ENCODE results near the gene CLASRP. TPM values are rescaled to one million over a fixed set of nuclear protein-coding genes. Genes with fewer than 3 reads are reported as not detected.

The CLASRP gene
- total RNA-seq, 1 donor from 2014 or later, result 111 TPM

DNA sequence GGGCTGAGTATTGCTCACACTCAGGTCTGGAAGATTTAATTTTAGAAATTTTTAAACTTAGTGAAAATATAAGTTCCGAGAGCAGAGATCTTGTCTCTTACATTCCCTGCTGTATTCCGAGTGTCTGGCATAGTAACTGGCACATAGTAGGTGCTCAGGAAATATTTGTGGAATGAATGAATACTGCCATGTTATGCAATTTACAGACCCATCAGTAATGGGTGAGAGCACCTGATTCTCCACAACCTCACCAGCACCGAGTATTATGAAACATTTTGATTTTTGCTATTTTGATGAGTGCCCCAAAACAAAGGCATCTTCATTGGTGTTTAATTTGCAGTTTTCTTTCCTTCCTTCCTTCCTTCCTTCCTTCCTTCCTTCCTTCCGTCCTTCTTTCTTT lies 15.8 kb upstream of the CLASRP start:
- H3K9me3 Mint-ChIP-seq, result no peaks in the 10 kb centered on the region
- no peaks in the 10 kb centered on the region for H3K4me1 Mint-ChIP-seq (ENCODE audit: unreplicated experiment)
- no peaks in the 10 kb centered on the region for H3K36me3 Mint-ChIP-seq
- TF ChIP-seq, protein P1, sequence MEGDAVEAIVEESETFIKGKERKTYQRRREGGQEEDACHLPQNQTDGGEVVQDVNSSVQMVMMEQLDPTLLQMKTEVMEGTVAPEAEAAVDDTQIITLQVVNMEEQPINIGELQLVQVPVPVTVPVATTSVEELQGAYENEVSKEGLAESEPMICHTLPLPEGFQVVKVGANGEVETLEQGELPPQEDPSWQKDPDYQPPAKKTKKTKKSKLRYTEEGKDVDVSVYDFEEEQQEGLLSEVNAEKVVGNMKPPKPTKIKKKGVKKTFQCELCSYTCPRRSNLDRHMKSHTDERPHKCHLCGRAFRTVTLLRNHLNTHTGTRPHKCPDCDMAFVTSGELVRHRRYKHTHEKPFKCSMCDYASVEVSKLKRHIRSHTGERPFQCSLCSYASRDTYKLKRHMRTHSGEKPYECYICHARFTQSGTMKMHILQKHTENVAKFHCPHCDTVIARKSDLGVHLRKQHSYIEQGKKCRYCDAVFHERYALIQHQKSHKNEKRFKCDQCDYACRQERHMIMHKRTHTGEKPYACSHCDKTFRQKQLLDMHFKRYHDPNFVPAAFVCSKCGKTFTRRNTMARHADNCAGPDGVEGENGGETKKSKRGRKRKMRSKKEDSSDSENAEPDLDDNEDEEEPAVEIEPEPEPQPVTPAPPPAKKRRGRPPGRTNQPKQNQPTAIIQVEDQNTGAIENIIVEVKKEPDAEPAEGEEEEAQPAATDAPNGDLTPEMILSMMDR (conservative IDR thresholded peaks at IDR 0.05), result no peak
- H3K4me3 Mint-ChIP-seq, result no peak overlapping the region
- H3K27ac Mint-ChIP-seq, result no peak overlapping the region
- no peak for DNase-seq (ENCODE audit: extremely low spot score, unreplicated experiment)
- H3K27me3 Mint-ChIP-seq, result no peaks in the 10 kb centered on the region

DNA sequence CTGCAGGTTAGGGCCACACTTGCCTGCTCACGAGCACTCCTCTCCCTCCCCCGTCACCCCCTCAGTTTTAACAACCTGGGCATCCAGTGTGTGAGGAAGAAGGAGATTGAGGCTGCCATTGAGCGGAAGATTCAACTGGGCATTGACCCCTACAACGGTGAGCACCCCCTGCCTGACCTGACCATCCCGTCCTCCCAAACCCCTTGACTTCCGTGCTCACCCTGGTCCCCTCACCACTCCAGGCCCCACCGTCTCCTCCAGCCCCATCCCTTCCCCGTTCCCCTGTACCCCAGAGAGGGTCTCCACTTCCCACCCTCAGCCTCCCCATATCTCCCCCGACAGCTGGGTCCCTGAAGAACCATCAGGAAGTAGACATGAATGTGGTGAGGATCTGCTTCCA lies 13.6 kb upstream of the CLASRP start:
- H3K4me1 Mint-ChIP-seq (ENCODE audit: unreplicated experiment), result no peaks in the 10 kb centered on the region
- no peaks in the 10 kb centered on the region for H3K9me3 Mint-ChIP-seq
- no peak overlapping the region for H3K4me3 Mint-ChIP-seq
- no peaks in the 10 kb centered on the region for H3K27me3 Mint-ChIP-seq
- DNase-seq (ENCODE audit: extremely low spot score, unreplicated experiment), result no peak
- TF ChIP-seq, protein P1 (conservative IDR thresholded peaks at IDR 0.05), result no peak
- no peaks in the 10 kb centered on the region for H3K36me3 Mint-ChIP-seq
- H3K27ac Mint-ChIP-seq, result no peak overlapping the region

DNA sequence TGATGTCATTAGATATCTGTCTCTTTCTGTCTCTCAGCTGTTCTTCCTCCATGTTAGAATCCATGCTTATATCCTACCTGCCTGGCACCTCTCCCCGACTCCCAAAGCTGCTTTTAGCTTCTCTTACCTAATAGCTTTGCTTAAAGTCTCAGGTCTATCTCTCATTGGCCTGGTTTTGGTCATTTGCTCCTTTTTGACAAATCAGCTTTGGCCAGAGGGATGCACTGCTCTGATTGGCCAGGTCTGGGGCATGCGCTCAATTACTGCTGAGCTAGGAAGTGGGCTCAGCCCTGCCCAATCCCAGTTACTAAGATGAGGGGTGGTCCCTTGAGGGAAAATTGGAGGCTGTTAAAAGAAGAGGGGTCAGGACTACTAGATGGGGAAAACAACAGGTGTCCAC lies 11.5 kb upstream of the CLASRP start:
- H3K4me1 Mint-ChIP-seq (ENCODE audit: unreplicated experiment), result no peaks in the 10 kb centered on the region
- no peak for DNase-seq (ENCODE audit: extremely low spot score, unreplicated experiment)
- no peaks in the 10 kb centered on the region for H3K27me3 Mint-ChIP-seq
- peaks cover 3% of the 10 kb centered on the region for H3K36me3 Mint-ChIP-seq
- H3K4me3 Mint-ChIP-seq, result no peak overlapping the region
- TF ChIP-seq, protein P1 (conservative IDR thresholded peaks at IDR 0.05), result no peak
- H3K27ac Mint-ChIP-seq, result no peak overlapping the region
- no peaks in the 10 kb centered on the region for H3K9me3 Mint-ChIP-seq

DNA sequence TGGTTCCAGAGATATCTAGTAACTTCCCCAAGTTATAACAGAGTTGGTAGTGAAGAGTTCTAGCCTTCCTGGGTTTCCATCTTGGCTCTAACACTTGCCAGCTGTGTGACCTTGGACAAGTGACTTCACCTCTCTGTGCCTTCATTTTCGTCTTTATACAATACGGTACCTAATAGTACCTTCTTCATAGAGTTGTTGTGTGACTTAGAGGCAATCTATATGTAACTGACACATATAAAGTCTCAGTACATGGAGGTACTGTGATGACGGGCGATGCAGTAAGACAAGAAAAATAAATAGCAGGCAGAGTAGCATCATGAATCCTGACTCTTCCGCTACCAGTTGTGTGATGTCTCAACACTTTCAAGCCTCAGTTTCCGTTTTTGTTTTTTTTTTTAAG lies 8.0 kb upstream of the CLASRP start:
- Mint-ChIP-seq H3K27me3 (no peaks in the 10 kb centered on the region), H3K9me3 (no peaks in the 10 kb centered on the region), H3K4me1 (ENCODE audit: unreplicated experiment) (no peaks in the 10 kb centered on the region), H3K27ac (no peak overlapping the region), H3K36me3 (peaks cover 6% of the 10 kb centered on the region), H3K4me3 (no peak overlapping the region)
- no peak for DNase-seq (ENCODE audit: extremely low spot score, unreplicated experiment)
- TF ChIP-seq, protein P1 (conservative IDR thresholded peaks at IDR 0.05), result no peak

DNA sequence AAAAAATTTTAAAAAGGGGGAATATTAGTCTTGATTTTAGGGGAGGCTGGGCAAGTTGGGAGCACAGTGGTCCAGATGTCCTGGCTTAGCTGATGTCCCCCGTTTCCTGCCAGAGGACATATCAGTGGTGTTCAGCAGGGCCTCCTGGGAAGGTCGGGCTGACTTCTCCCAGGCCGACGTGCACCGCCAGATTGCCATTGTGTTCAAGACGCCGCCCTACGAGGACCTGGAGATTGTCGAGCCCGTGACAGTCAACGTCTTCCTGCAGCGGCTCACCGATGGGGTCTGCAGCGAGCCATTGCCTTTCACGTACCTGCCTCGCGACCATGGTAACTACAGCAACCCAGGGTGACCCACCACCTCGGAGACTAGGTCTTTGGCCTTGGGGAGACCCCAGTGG lies 6.4 kb upstream of the CLASRP start:
- H3K36me3 Mint-ChIP-seq, result peaks cover 6% of the 10 kb centered on the region
- TF ChIP-seq, protein P1 (conservative IDR thresholded peaks at IDR 0.05), result no peak
- no peak overlapping the region for H3K4me3 Mint-ChIP-seq
- H3K9me3 Mint-ChIP-seq, result no peaks in the 10 kb centered on the region
- no peaks in the 10 kb centered on the region for H3K27me3 Mint-ChIP-seq
- no peak for DNase-seq (ENCODE audit: extremely low spot score, unreplicated experiment)
- H3K4me1 Mint-ChIP-seq (ENCODE audit: unreplicated experiment), result no peaks in the 10 kb centered on the region
- no peak overlapping the region for H3K27ac Mint-ChIP-seq

DNA sequence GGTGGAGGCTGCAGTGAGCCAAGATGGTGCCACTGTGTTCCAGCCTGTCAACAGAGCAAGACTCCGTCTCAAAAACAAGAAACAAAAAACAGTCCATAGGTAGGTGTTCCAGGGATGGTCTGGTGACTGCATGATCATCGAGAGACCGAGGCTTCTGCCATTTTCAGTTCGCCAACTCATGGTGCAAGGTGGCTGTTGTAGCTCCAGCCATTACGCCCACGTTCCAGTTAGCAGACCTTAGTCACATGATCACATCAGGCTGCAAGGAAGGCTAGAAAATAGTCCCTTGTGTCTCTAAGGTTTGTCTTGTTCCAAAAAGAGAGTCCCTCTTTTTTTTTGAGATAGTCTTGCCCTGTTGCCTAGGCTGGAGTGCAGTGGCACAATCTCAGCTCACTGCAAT lies 3.1 kb upstream of the CLASRP start:
- peaks cover 12% of the 10 kb centered on the region for H3K4me1 Mint-ChIP-seq (ENCODE audit: unreplicated experiment)
- H3K4me3 Mint-ChIP-seq, result no peak overlapping the region
- DNase-seq (ENCODE audit: extremely low spot score, unreplicated experiment), result no peak
- H3K9me3 Mint-ChIP-seq, result no peaks in the 10 kb centered on the region
- H3K27me3 Mint-ChIP-seq, result no peaks in the 10 kb centered on the region
- TF ChIP-seq, protein P1 (conservative IDR thresholded peaks at IDR 0.05), result no peak
- peaks cover 12% of the 10 kb centered on the region for H3K36me3 Mint-ChIP-seq
- H3K27ac Mint-ChIP-seq, result no peak overlapping the region
